Measurements from ENCODE around the gene KCTD2.

KCTD2 gene

DNA sequence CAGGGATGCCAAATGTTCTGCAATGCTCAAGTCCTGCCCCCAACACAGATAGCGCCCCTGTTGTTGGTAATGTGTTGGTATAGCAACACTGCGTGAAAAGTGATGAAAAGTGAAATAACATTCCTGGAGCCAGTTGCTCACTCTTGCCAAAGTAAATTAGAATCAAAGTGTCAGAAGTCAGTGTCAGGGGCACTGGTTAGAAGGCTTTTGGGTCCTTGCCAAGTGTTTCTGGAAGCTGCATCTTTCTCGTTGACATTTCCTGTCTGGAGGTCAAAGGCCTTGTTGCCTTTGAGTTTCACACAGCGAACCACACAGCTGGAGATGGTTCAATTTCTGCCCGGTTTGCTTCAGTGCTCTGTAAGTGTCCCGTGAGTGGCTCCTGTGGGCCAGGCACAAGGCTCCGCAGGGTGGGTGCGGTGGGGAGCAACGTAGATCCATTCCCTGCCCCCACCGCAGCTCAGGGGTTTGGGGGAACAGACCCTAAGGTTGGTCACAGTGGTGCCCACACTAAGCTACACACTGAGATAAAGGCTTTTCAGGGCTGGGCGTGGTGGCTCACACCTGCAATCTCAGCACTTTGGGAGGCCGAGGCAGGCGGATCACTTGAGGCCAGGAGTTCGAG is 37.1 kb downstream of the KCTD2 start:
- peak; percentile 41; the same call in 1 of the 2 replicates for TF ChIP-seq TAF1 (IDR thresholded peaks at IDR 0.05; ENCODE audit: borderline replicate concordance, insufficient read depth, low read length)
- TF ChIP-seq, protein P1, sequence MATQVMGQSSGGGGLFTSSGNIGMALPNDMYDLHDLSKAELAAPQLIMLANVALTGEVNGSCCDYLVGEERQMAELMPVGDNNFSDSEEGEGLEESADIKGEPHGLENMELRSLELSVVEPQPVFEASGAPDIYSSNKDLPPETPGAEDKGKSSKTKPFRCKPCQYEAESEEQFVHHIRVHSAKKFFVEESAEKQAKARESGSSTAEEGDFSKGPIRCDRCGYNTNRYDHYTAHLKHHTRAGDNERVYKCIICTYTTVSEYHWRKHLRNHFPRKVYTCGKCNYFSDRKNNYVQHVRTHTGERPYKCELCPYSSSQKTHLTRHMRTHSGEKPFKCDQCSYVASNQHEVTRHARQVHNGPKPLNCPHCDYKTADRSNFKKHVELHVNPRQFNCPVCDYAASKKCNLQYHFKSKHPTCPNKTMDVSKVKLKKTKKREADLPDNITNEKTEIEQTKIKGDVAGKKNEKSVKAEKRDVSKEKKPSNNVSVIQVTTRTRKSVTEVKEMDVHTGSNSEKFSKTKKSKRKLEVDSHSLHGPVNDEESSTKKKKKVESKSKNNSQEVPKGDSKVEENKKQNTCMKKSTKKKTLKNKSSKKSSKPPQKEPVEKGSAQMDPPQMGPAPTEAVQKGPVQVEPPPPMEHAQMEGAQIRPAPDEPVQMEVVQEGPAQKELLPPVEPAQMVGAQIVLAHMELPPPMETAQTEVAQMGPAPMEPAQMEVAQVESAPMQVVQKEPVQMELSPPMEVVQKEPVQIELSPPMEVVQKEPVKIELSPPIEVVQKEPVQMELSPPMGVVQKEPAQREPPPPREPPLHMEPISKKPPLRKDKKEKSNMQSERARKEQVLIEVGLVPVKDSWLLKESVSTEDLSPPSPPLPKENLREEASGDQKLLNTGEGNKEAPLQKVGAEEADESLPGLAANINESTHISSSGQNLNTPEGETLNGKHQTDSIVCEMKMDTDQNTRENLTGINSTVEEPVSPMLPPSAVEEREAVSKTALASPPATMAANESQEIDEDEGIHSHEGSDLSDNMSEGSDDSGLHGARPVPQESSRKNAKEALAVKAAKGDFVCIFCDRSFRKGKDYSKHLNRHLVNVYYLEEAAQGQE (IDR thresholded peaks at IDR 0.05; ENCODE audit: insufficient read depth in 1 of 2, low read depth in 2 of 2, low read length in 2 of 2): peak in 1 of 2 experiments; percentile 70; a peak in 2 of 4 replicates
- peak; percentile 67 for TF ChIP-seq FOXP2 (optimal IDR thresholded peaks at IDR 0.05; ENCODE audit: borderline replicate concordance, extremely low read depth, extremely low read length, insufficient read depth)
- TF ChIP-seq SIN3A (IDR thresholded peaks at IDR 0.05; ENCODE audit: borderline replicate concordance, insufficient read depth, low read length): peak; percentile 94; the same call in 1 of the 2 replicates
- TF ChIP-seq POLR2AphosphoS5 (IDR thresholded peaks at IDR 0.05; ENCODE audit: low read depth, low read length): no peak

DNA sequence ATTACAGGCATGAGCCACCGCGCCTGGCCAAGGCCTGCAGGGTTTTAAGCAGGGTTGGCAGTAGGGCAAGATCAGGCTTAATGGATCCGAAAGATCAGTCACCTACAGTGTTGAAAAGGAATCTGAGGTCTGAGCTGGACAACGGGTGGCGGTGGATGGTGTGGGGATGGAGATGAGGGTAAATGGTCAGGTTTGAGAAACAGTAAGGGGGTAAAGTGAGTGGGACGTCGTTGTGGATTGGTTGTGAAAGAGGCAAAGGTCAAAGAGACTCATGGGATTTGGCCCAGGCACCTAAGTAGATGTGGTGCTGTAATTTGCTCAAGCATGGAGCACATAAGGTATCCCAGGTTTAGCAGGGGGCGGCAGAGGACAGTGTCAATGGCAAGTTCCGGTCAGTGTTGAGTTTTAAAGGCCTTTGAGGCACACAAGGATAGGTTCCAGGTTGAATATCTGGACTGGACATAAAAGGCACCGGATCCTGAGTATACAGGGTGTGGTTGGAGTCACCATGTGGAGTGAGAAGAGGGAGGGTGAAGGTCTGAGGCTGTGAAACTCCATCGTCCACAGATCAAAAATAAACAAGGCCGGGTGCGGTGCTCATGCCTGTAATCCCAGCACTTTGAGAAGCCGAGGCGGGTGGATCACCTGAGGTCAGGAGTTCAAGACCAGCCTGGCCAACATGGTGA is 39.6 kb downstream of the KCTD2 start:
- no peak for TF ChIP-seq TAF1 (IDR thresholded peaks at IDR 0.05; ENCODE audit: borderline replicate concordance, insufficient read depth, low read length)
- no peak for TF ChIP-seq FOXP2 (optimal IDR thresholded peaks at IDR 0.05; ENCODE audit: borderline replicate concordance, extremely low read depth, extremely low read length, insufficient read depth)
- no peak for TF ChIP-seq POLR2AphosphoS5 (IDR thresholded peaks at IDR 0.05; ENCODE audit: low read depth, low read length)
- TF ChIP-seq SIN3A (IDR thresholded peaks at IDR 0.05; ENCODE audit: borderline replicate concordance, insufficient read depth, low read length): no peak
- TF ChIP-seq, protein P1 (IDR thresholded peaks at IDR 0.05; ENCODE audit: insufficient read depth in 1 of 2, low read depth in 2 of 2, low read length in 2 of 2): no peak

DNA sequence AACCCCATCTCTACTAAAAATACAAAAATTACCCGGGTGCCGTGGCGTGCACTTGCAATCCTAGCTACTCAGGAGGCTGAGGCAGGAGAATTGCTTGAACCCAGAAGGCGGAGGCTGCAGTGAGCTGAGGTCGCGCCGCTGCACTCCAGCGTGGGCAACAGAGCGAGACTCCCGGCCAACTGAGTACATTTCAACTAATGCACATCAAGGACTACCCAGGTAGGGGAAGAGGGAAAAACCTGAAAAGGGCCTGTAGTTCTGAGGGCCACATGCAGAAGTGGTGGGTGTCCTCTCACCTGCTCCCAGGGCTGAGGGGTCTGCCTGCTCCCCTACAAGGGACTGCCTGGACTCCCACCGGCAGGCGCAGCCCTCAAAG is 40.1 kb downstream of the KCTD2 start:
- TF ChIP-seq FOXP2 (optimal IDR thresholded peaks at IDR 0.05; ENCODE audit: borderline replicate concordance, extremely low read depth, extremely low read length, insufficient read depth): no peak
- no peak for TF ChIP-seq TAF1 (IDR thresholded peaks at IDR 0.05; ENCODE audit: borderline replicate concordance, insufficient read depth, low read length)
- TF ChIP-seq POLR2AphosphoS5 (IDR thresholded peaks at IDR 0.05; ENCODE audit: low read depth, low read length): no peak
- TF ChIP-seq, protein P1 (IDR thresholded peaks at IDR 0.05; ENCODE audit: insufficient read depth in 1 of 2, low read depth in 2 of 2, low read length in 2 of 2): no peak
- TF ChIP-seq SIN3A (IDR thresholded peaks at IDR 0.05; ENCODE audit: borderline replicate concordance, insufficient read depth, low read length): no peak

DNA sequence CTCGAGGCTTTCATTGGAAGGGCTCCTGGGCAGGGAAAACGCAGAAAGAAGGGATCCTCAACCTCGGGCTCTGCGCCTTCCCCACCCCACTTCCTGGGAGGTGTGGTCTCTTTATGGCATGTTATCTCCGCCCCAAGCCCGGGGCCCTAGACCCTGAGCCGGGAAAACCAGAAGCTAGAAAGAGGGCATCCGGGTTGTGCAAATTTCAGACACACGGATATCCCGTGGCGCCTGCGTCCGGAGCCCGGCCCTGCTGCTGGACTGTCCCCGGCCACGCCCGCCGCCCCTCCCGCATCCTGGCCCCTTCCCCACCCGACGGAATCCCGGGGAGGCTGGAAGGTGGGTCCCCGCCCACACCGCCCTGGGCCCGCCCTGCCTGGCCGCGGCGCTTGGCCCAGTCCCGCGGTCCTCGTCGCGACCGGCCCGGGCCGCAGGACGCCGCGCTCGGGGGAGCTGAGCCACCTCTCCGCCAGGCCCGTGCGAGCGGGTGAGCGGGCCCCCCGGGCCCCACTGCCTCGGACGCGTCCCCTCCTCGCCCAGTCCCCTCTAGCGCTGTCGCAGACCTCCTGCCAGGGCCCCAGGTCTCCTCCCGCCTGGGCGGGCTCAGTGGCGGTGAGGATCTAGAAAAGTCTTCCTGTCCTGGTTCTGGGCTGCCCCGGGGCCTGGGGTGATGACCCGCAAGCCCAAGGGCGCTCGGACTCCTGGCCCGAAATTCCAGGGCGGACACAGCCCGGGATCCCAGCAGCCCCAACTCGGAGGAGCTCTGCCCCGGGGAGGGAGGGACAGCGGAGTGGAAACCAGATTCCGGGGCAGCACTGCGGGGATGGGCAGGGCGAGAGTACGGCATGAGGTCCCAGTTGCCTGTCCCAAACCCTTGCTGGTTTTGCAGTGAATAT is 40.8 kb downstream of the KCTD2 start, which contains the start of gene SLC16A5:
Gene SLC16A5 (plus strand): TSS at position 397 of the 896 bp plus-strand sequence. CDS start 5,683 bp downstream, outside the sequence.
- no peak for TF ChIP-seq SIN3A (IDR thresholded peaks at IDR 0.05; ENCODE audit: borderline replicate concordance, insufficient read depth, low read length)
- TF ChIP-seq TAF1 (IDR thresholded peaks at IDR 0.05; ENCODE audit: borderline replicate concordance, insufficient read depth, low read length): 0 out of 2 replicates have a peak, but pooled peaks have one; percentile 39
- TF ChIP-seq FOXP2 (optimal IDR thresholded peaks at IDR 0.05; ENCODE audit: borderline replicate concordance, extremely low read depth, extremely low read length, insufficient read depth): peak; percentile 68
- no peak for TF ChIP-seq POLR2AphosphoS5 (IDR thresholded peaks at IDR 0.05; ENCODE audit: low read depth, low read length)
- TF ChIP-seq, protein P1 (IDR thresholded peaks at IDR 0.05; ENCODE audit: insufficient read depth in 1 of 2, low read depth in 2 of 2, low read length in 2 of 2): no peak
